ENCODE data around the gene TGFBI.

The TGFBI gene

DNA sequence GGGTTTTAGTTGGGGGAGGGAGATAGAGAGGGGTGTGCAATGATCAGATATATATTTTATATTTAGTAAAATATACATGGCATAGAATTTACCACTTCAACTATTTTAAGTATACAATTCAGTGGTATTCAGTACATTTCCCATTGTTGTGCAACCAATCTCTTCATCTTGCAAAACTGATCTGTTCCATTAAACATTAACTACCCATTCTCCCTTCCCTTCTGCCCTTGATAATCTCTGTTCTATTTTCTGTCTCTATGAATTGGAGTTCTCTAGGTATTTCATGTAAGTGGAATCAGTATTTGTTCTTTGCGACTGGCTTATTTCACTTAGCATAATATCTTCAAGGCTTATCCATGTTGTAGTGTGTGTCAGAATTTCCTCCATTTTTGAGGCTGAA lies 38.6 kb downstream of the TGFBI start:
- peaks cover 9% of the 10 kb centered on the region for H3K4me1 ChIP-seq (ENCODE audit: control insufficient read depth, insufficient read depth, low read length)
- H3K27ac ChIP-seq (ENCODE audit: low read depth, low read length), result no peak overlapping the region
- H3K27me3 ChIP-seq (ENCODE audit: control insufficient read depth, insufficient read depth, low read length), result no peaks in the 10 kb centered on the region
- no peaks in the 10 kb centered on the region for H3K36me3 ChIP-seq (ENCODE audit: control insufficient read depth, insufficient read depth, low read length)
- H3K4me3 ChIP-seq (ENCODE audit: low read length), result no peak overlapping the region
- H3K9ac ChIP-seq (ENCODE audit: low read length), result no peak overlapping the region

DNA sequence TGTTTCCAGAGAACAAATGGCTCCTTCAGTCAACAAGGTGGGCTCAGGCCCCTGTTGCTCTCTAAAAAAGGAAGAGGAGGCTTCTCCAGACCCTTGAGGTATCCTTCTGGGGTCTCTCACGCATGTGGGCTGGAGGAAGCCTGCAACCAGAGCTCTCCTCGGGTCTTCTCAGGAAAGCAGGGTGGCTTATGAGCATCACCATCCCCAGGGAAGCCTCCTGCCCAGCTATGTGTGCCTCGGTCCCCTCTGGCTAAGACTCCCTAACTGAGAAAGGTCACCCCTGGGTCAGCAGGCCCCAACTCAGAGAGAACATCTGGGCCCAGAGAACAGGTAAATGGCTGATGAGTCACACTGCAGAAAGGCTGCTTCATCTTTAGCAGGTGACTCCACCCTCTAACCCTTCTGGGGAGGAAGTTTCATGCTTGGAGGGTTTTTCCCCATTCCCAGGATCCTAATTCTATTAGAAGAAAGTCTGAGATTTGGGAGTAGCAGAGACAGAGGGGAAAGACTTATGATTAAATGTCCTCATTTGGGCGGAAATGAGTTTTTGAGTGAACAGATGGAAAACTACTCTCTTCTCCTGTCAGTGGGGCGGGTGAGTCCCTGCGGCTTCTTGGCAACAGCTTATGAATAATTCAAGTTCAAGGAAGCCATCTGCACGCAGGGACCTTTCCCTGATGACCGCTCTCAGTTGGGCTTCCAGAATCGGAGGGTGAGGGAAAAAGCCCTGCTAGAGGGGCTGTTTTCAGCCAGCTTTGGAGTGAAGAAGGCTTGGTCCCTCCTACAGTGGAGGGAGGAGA lies 41.9 kb downstream of the TGFBI start:
- Histone ChIP-seq H3K4me1 (ENCODE audit: control insufficient read depth, insufficient read depth, low read length) (peaks cover 9% of the 10 kb centered on the region), H3K4me3 (ENCODE audit: low read length) (no peak overlapping the region), H3K27me3 (ENCODE audit: control insufficient read depth, insufficient read depth, low read length) (no peaks in the 10 kb centered on the region), H3K36me3 (ENCODE audit: control insufficient read depth, insufficient read depth, low read length) (no peaks in the 10 kb centered on the region), H3K9ac (ENCODE audit: low read length) (no peak overlapping the region), H3K27ac (ENCODE audit: low read depth, low read length) (no peak overlapping the region)

DNA sequence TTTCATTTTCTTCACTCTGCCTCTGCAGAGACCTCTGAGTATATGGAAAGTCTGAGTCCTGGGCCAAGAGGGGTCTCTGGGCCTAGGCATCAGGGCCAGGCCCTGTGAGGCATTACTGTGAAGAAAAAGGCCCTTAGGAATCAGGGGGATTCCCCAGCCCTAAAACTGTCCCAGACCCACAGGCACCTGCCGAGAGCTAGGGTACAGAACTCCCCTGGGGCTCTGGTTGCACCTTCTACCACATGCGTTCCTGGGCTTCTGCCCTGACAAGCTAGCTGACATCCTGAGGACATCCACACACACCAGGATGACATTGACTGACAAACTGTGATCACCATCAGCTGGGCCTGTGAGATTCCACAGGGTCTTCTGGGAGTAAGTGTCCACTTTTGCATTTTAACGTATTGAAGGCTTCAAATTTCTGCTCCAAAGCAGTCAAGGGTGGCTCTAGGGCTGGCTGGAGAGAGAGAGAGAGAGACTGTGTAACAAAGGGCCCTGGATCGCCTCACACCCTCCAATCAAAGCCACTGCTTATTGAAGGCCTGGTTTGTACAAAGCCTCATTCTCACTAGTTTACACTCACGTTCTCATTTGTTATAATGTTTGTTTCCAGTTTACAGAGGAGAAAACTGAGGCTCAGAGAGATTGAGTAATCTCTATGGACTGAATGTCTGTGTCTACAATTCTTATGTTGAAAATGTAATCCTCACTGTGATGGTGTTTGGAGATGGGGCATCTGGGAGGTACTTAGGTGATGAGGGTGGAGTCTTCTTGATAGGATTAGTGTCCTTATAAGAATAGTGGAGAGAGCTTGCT lies 45.1 kb downstream of the TGFBI start:
- H3K4me1 ChIP-seq (ENCODE audit: control insufficient read depth, insufficient read depth, low read length), result no peaks in the 10 kb centered on the region
- H3K9ac ChIP-seq (ENCODE audit: low read length), result no peak overlapping the region
- H3K27me3 ChIP-seq (ENCODE audit: control insufficient read depth, insufficient read depth, low read length), result no peaks in the 10 kb centered on the region
- no peaks in the 10 kb centered on the region for H3K36me3 ChIP-seq (ENCODE audit: control insufficient read depth, insufficient read depth, low read length)
- no peak overlapping the region for H3K4me3 ChIP-seq (ENCODE audit: low read length)
- H3K27ac ChIP-seq (ENCODE audit: low read depth, low read length), result no peak overlapping the region

DNA sequence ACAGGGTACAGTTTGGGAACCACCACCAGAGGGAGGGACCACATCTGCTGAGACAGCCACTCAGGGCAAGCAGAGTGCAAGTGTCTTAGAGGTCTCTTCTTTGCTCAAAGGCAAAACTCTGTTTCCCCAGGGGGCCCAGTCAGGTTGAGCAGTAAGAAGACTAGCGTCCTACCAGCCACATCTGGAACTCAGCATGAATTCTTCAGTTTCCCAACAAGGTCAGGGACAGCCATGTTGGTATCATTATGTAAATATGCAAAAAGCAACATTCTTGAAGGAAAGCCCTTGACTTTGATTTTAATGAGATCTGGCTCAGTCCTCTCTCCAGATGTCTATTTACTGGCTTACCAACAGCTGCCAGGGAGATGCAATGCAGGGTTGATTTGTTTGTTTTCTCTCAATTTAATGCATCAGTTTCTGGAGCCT lies 46.7 kb downstream of the TGFBI start:
- H3K27ac ChIP-seq (ENCODE audit: low read depth, low read length), result no peak overlapping the region
- H3K27me3 ChIP-seq (ENCODE audit: control insufficient read depth, insufficient read depth, low read length), result no peaks in the 10 kb centered on the region
- H3K9ac ChIP-seq (ENCODE audit: low read length), result no peak overlapping the region
- H3K4me1 ChIP-seq (ENCODE audit: control insufficient read depth, insufficient read depth, low read length), result no peaks in the 10 kb centered on the region
- no peaks in the 10 kb centered on the region for H3K36me3 ChIP-seq (ENCODE audit: control insufficient read depth, insufficient read depth, low read length)
- no peak overlapping the region for H3K4me3 ChIP-seq (ENCODE audit: low read length)

DNA sequence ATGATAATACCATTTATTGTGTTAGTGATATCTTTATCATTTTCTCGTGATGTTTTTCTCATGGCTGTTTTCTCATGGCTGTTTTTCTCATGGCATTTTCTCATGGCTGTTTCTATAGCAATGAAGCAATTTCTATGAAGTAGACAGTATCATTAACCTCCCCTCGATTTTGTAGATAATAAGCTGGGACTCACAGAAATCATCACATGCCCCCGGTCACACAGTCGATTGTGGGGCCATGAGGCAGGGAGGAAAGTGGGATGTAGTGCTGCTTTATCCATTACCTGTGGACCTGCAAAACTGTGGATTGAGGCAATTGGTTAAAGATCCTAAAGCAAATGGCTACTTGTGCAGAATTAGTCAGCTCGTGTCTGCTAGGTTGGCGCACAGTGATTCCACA lies 47.3 kb downstream of the TGFBI start:
- Histone ChIP-seq H3K36me3 (ENCODE audit: control insufficient read depth, insufficient read depth, low read length) (no peaks in the 10 kb centered on the region), H3K9ac (ENCODE audit: low read length) (no peak overlapping the region), H3K4me3 (ENCODE audit: low read length) (no peak overlapping the region), H3K27ac (ENCODE audit: low read depth, low read length) (no peak overlapping the region), H3K27me3 (ENCODE audit: control insufficient read depth, insufficient read depth, low read length) (no peaks in the 10 kb centered on the region), H3K4me1 (ENCODE audit: control insufficient read depth, insufficient read depth, low read length) (no peaks in the 10 kb centered on the region)

DNA sequence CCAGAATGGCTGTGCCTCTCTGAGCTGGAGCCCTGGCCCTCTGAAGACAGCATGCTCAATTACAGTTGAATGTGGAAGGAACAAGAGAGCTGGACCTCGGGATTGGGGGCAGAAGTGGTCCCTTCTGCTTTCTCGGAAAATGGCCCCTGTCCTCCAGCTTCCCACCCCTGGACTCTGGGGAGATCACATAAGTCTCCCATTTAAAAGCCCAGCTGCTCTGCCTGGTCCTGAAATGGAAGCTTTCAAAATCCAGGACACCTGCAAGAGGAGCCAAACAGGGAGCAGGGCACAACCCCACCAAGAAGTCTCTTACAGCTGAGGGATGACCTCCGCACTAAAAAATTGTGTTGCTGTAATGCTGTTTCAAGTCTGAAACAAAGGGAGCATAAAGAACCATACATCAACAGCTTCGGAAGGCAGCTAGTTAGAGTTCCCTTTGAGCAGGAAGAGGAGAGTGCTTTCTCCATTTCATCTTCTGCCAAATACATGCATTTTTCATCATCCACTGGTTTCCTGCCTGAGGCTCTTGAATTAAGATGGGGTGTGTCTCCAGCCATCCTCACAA lies 48.2 kb downstream of the TGFBI start:
- H3K9ac ChIP-seq (ENCODE audit: low read length), result no peak overlapping the region
- no peak overlapping the region for H3K4me3 ChIP-seq (ENCODE audit: low read length)
- no peaks in the 10 kb centered on the region for H3K4me1 ChIP-seq (ENCODE audit: control insufficient read depth, insufficient read depth, low read length)
- no peaks in the 10 kb centered on the region for H3K36me3 ChIP-seq (ENCODE audit: control insufficient read depth, insufficient read depth, low read length)
- H3K27me3 ChIP-seq (ENCODE audit: control insufficient read depth, insufficient read depth, low read length), result no peaks in the 10 kb centered on the region
- H3K27ac ChIP-seq (ENCODE audit: low read depth, low read length), result no peak overlapping the region

DNA sequence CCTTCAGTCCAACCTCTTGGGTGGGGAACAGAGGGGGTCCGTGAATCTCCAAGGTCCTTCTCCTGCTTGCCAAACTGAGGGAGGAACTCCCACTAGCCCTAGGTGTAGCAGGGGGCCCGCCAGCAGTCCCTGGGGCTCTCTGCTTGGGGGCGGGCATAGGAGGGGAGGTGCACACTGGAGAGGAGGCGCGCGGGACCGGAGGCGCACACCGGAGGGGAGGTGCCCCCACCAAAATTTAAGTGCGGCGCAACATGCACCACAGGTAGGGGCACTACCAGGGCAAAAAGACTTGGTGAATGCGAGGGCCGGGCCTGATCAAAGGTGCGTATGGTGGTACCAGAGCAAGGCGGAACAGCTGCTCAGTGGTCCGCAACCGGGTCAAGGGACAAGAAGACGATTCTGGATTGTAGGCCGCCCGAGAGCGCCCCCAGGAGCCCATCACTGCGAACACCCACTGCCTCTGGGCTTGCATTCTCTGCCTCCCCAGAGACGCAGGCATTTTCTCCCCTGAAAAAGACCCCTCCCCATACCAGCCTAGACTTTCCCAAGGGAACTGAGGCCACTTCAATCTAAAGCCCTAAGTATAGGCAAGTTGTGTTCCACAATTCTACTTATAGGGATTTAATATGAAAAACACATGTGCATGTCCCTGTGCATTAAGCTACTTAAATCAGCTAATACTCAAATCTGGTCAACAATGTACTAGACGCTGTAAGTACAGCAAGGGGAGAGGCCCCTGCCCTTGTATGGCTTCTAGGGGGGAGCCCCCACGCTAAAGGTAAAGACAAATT lies 50.6 kb downstream of the TGFBI start:
- Histone ChIP-seq H3K9ac (ENCODE audit: low read length) (no peak overlapping the region), H3K27ac (ENCODE audit: low read depth, low read length) (no peak overlapping the region), H3K4me1 (ENCODE audit: control insufficient read depth, insufficient read depth, low read length) (peaks cover 3% of the 10 kb centered on the region), H3K27me3 (ENCODE audit: control insufficient read depth, insufficient read depth, low read length) (no peaks in the 10 kb centered on the region), H3K36me3 (ENCODE audit: control insufficient read depth, insufficient read depth, low read length) (no peaks in the 10 kb centered on the region), H3K4me3 (ENCODE audit: low read length) (no peak overlapping the region)

DNA sequence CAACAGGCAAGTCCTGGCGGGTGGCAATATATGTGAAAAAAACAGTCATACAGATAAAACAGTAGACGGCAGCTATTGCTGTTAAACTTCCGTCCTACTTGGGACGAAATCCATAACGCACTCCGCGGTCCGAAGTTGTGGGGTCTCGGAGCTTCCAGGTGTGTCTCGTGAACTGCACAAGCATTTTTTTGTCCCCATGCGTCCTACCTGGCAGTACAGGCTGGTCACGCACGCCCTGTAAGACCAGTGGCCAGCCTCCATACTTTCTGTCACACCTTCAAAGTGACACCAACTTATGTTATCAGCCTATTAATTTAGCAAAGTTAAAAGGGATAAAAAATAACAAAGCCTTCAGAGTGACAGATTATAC lies 51.3 kb downstream of the TGFBI start:
- Histone ChIP-seq H3K9ac (ENCODE audit: low read length) (no peak overlapping the region), H3K27ac (ENCODE audit: low read depth, low read length) (no peak overlapping the region), H3K36me3 (ENCODE audit: control insufficient read depth, insufficient read depth, low read length) (no peaks in the 10 kb centered on the region), H3K4me1 (ENCODE audit: control insufficient read depth, insufficient read depth, low read length) (peaks cover 3% of the 10 kb centered on the region), H3K4me3 (ENCODE audit: low read length) (peak overlapping the region; percentile 49), H3K27me3 (ENCODE audit: control insufficient read depth, insufficient read depth, low read length) (no peaks in the 10 kb centered on the region)

DNA sequence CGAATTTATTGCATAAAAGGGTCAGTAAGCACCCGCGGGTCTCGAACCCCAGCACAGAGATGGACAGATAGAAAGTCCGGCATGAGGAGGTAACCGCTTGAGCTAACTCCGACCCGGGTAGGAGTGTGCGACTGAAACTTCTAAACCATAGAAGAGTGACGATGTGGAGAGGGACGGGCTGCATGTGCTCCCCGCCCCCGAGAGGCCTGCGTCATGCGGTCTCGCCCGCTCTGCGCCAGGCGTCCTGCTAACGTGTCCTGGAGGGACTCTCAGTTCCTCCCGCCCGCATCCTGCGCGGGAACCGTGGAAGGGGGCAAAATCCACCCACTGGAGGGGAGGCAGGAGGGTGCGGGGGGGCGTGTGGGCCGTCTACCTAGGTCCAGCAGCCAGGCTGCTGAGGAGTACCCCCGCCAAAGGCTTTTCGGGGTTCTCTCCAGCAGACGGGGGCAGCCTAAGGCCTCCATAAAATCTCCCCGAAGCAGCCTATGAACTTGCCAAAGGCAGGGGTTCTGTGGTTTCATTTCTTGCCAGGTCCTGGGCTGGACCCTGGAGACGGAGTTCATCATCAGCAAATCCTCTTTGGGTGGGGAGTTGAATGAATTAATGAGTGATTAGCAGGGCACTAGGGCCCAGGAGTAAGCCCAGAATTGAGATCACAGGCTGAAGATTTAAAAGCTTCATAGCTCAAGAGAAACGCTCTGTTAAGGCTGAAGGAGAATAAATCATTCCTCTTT lies 51.9 kb downstream of the TGFBI start:
- no peak overlapping the region for H3K9ac ChIP-seq (ENCODE audit: low read length)
- H3K27ac ChIP-seq (ENCODE audit: low read depth, low read length), result peak overlapping the region; percentile 60
- H3K4me1 ChIP-seq (ENCODE audit: control insufficient read depth, insufficient read depth, low read length), result peaks cover 3% of the 10 kb centered on the region
- no peaks in the 10 kb centered on the region for H3K27me3 ChIP-seq (ENCODE audit: control insufficient read depth, insufficient read depth, low read length)
- peak overlapping the region; percentile 49 for H3K4me3 ChIP-seq (ENCODE audit: low read length)
- H3K36me3 ChIP-seq (ENCODE audit: control insufficient read depth, insufficient read depth, low read length), result no peaks in the 10 kb centered on the region

DNA sequence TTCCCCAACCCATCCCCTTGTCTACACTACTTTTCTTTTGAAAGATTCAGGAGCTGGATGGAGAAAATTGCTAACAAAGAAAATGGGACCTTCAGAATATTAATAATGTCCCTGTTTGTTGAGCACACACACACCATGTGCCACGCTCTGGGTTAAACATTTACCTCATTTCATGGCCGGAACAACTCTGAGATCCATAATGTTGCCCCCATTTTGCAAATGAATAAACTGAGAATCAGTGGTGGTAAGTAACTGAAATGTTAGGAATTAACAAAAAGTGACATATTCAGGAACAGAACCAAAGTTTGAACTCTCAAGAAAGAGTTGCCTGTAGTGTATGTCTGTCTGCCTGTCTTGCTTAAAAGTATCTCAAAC lies 52.4 kb downstream of the TGFBI start:
- H3K36me3 ChIP-seq (ENCODE audit: control insufficient read depth, insufficient read depth, low read length), result no peaks in the 10 kb centered on the region
- H3K4me1 ChIP-seq (ENCODE audit: control insufficient read depth, insufficient read depth, low read length), result peaks cover 3% of the 10 kb centered on the region
- H3K27ac ChIP-seq (ENCODE audit: low read depth, low read length), result no peak overlapping the region
- H3K9ac ChIP-seq (ENCODE audit: low read length), result no peak overlapping the region
- no peaks in the 10 kb centered on the region for H3K27me3 ChIP-seq (ENCODE audit: control insufficient read depth, insufficient read depth, low read length)
- H3K4me3 ChIP-seq (ENCODE audit: low read length), result no peak overlapping the region

DNA sequence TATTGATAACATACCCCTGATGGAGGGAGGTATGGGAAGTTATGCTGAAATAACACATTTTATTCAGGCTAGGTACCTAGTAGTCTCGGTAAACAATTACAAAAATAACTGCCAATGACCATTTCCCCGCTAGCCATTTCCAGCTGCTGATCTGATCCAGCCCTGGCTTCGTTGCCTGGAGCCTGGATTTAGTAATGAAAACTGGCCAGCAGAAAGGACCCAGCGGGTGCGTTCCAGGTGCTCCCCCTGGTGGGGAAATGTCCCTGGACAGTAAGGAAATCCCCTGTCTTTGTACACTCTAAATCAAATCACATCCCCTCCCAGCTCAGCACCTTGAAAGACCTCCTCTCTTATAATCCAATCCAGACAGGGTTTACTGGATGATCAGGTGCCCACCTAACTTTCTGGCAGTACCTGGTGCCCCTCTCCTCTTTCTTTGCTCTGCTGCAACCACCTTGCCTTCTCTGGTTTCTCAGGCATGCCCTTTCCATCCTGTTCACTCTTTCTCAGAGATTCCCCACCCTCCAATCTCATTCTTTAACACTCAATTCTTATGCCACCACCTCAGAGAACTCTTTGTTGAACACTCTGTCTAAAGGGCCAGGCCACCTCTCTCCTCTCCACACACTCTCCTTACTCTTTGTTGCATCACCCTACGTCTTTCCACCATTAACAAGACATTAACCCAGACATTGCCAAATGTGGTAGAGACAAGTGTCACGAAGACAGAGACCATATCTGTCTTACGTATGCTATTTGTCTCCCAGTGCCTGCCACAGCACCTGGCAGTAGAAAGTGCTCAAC lies 53.8 kb downstream of the TGFBI start:
- H3K4me1 ChIP-seq (ENCODE audit: control insufficient read depth, insufficient read depth, low read length), result peaks cover 5% of the 10 kb centered on the region
- no peak overlapping the region for H3K4me3 ChIP-seq (ENCODE audit: low read length)
- no peaks in the 10 kb centered on the region for H3K27me3 ChIP-seq (ENCODE audit: control insufficient read depth, insufficient read depth, low read length)
- no peak overlapping the region for H3K27ac ChIP-seq (ENCODE audit: low read depth, low read length)
- no peak overlapping the region for H3K9ac ChIP-seq (ENCODE audit: low read length)
- H3K36me3 ChIP-seq (ENCODE audit: control insufficient read depth, insufficient read depth, low read length), result no peaks in the 10 kb centered on the region
